ENCODE measurements around the gene PPFIBP2. TPM values are rescaled to one million over a fixed set of nuclear protein-coding genes. Genes with fewer than 3 reads are reported as not detected.

Gene PPFIBP2
- total and polyA plus RNA-seq, 2 of the 13 experiments (the other 11 are each of a cell fraction or from before 2014, with no cell fraction given), result 15.0 to 52.5 TPM

- no peak overlapping the region for H2AFZ ChIP-seq (ENCODE audit: low read length)
- H3K4me1 ChIP-seq (ENCODE audit: insufficient read depth, low read length), result peaks cover 36% of the 10 kb centered on the region
- no peaks in the 10 kb centered on the region for H3K27me3 ChIP-seq (ENCODE audit: control insufficient read depth in 1 of 2, insufficient read depth in 2 of 2, low read length in 2 of 2)
- no peak overlapping the region for H3K4me2 ChIP-seq (ENCODE audit: low read depth, low read length)
- H4K20me1 ChIP-seq (ENCODE audit: insufficient read depth, low read length), result no peaks in the 10 kb centered on the region
- H3K79me2 ChIP-seq (ENCODE audit: insufficient read depth, low read length), result no peaks in the 10 kb centered on the region
- in situ Hi-C loops (cut with HindIII; ENCODE audit: extremely low pct_ligation_motif_present, low pct_unique_long_range_greater_than_20kb) (loop anchor here (5.0 kb wide), 1 partner anchor 82 kb away; no protein-coding TSS in a partner anchor), intact Hi-C loops (cut with micrococcal nuclease; ENCODE audit: unreplicated experiment) (no loop called here)
- no peak for FAIRE-seq
- 100% methylated on average over 2 of the region's 4 CpGs for WGBS (ENCODE audit: low lambda C conversion rate)
- POLR2A ChIA-PET, result no interaction called here
- no peak overlapping the region for H3K4me3 ChIP-seq (replicated peaks in 1 of 3; ENCODE audit: insufficient read depth in 1 of 3, low read depth in 2 of 3, low read length in 3 of 3)
- CTCF ChIA-PET (ENCODE audit: low intra/inter-chr PET ratio, low total read pairs), result no interaction called here
- ATAC-seq, result no peak
- TF ChIP-seq ZSCAN9 (CRISPR knock-in tag; IDR thresholded peaks at IDR 0.05; ENCODE audit: borderline replicate concordance) (no peak), ZNF841 (CRISPR knock-in tag; IDR thresholded peaks at IDR 0.05; ENCODE audit: borderline replicate concordance) (no peak), ZNF224 (CRISPR knock-in tag; IDR thresholded peaks at IDR 0.05) (no peak), KAT2B (IDR thresholded peaks at IDR 0.05; ENCODE audit: borderline replicate concordance, low read depth, low read length) (no peak), CBX1 (IDR thresholded peaks at IDR 0.05; ENCODE audit: low read depth) (no peak), RBM22 (optimal IDR thresholded peaks at IDR 0.05; ENCODE audit: low read length) (no peak), ZNF335 (CRISPR knock-in tag; IDR thresholded peaks at IDR 0.05) (no peak), BORCS8-MEF2B (CRISPR knock-in tag; IDR thresholded peaks at IDR 0.05) (no peak), MIER3 (CRISPR knock-in tag; IDR thresholded peaks at IDR 0.05; ENCODE audit: borderline replicate concordance) (no peak)
- H3K27ac ChIP-seq (ENCODE audit: extremely low read length, insufficient read depth, low read length), result no peak overlapping the region
- no TSS peak for BruUV-seq (replicated peaks)
- no peak for DNase-seq (ENCODE audit: low spot score)
- no peak overlapping the region for H3K9ac ChIP-seq (ENCODE audit: insufficient read depth, low read depth, low read length)
- no peaks in the 10 kb centered on the region for H3K9me3 ChIP-seq (ENCODE audit: low read length)
- peaks cover 30 to 61% of the 10 kb centered on the region in 2 experiments for H3K36me3 ChIP-seq (replicated peaks in 1 of 2; ENCODE audit: control insufficient read depth in 1 of 2, insufficient read depth in 2 of 2, low read length in 2 of 2)
Measured at GRCh38 chr11:7654195-7654705, 140.5 kb downstream of the PPFIBP2 start.
